Esophagus (tissue), 2 donors: ENCODE data around the gene THAP8. TPM values are rescaled to one million over a fixed set of nuclear protein-coding genes. Genes with fewer than 3 reads are reported as not detected.

ENCODE experiments used
- H3K27ac ChIP-seq, 2 donors: one replicate each; pipeline ENCODE4 v1.5.1; 2013; ENCODE audit warnings: low read depth in 2 of 2, mild to moderate bottlenecking in 2 of 2, inconsistent platforms in 1 of 2, low read length in 1 of 2, moderate library complexity in 1 of 2
- H3K27me3 ChIP-seq, 2 donors: one replicate each; pipeline ENCODE4 v1.6.1; 2013; ENCODE audit warnings: low read length in 2 of 2, control low read depth in 1 of 2, mild to moderate bottlenecking in 1 of 2; ENCODE audit not compliant: insufficient read depth in 2 of 2, control insufficient read depth in 1 of 2
- H3K36me3 ChIP-seq, 2 donors: one replicate each; pipeline ENCODE4 v1.6.1; 2013; ENCODE audit warnings: low read length in 1 of 2; ENCODE audit not compliant: control insufficient read depth in 2 of 2, insufficient read depth in 2 of 2
- H3K4me1 ChIP-seq, 2 donors: one replicate each; pipeline ENCODE4 v1.6.1; 2013; ENCODE audit warnings: low read length in 1 of 2; ENCODE audit not compliant: control insufficient read depth in 2 of 2, insufficient read depth in 2 of 2
- H3K4me3 ChIP-seq, 2 donors: one replicate each; pipeline ENCODE4 v1.5.1; 2013; ENCODE audit warnings: low read length in 2 of 2, mild to moderate bottlenecking in 2 of 2, low read depth in 1 of 2, moderate library complexity in 1 of 2
- H3K9me3 ChIP-seq, 2 donors: one replicate each; pipeline ENCODE4 v1.6.1; 2013; ENCODE audit warnings: mild to moderate bottlenecking in 2 of 2, low read depth in 1 of 2, low read length in 1 of 2, moderate library complexity in 1 of 2; ENCODE audit not compliant: control insufficient read depth in 2 of 2, insufficient read depth in 1 of 2
- WGBS, 2 donors: extraction: QIAGEN DNeasy Blood & Tissue Kit; methylation state at CpG; one replicate each; pipeline ENCODE4 v1.1.7; 2013; 5-methylcytosine and 5-hydroxymethylcytosine counted together
- polyA plus RNA-seq, 2 donors: library from polyadenylated mRNA; stranded (reverse); fragments of 200-250 nt; gene quantifications; one replicate each; pipeline ENCODE4 v1.2.3, GENCODE V29; 2013
- donor health status: healthy with polysubstance abuse.
- donor health status: Bipolar disorder and iron deficiency.

THAP8 gene, protein sequence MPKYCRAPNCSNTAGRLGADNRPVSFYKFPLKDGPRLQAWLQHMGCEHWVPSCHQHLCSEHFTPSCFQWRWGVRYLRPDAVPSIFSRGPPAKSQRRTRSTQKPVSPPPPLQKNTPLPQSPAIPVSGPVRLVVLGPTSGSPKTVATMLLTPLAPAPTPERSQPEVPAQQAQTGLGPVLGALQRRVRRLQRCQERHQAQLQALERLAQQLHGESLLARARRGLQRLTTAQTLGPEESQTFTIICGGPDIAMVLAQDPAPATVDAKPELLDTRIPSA
- 1 to 10 TPM; 3.9 to 4.3 TPM for polyA plus RNA-seq

DNA sequence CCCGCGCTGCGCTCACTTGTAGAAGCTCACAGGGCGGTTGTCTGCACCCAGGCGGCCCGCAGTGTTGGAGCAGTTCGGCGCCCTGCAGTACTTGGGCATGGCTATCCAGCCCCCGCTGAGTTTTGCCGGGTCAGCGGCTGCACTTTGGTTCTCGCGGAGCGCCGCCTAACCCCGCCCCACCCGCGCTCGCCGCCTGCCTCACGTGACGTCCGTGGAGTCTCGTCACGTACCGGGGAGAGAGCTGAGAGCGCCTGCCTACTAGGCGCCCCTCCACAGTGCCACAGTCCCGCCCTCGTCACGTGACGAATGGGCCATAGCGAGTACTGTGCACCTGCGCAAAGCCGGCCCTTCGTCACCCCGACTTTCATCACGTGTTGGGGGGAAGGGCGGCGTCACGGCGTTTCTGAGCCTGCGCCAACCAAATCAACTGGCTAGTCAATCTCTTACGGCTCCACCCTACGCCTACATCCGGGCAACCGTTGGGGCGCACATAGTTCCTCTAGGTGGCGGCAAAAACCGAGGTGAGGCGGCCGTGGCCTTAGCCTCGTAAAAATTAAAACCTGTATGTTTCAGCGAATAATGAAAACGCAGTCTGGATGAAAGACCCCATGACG lies at the start of gene THAP8:
TSS of gene THAP8 (minus strand) at position 167 of the 614 bp plus-strand sequence. CDS start at position 99, 68 bp downstream.
- Histone ChIP-seq H3K4me3 (peak within 1 kb of the TSS; percentile 62 to 63), H3K36me3 (no peaks in the 10 kb centered on the region), H3K27me3 (no peaks in the 10 kb centered on the region), H3K4me1 (peaks cover 0 to 2% of the 10 kb centered on the region in 2 donors), H3K9me3 (no peaks in the 10 kb centered on the region), H3K27ac (peak within 1 kb of the TSS; percentile 97 to 100)
- 0 to 1% methylated on average over 56 of the region's 56 CpGs for WGBS, 2 donors

- WGBS, 2 donors: 94 to 95% methylated on average over 23 to 24 of the region's 24 CpGs
- no peak overlapping the region for H3K4me3 ChIP-seq
- no peak overlapping the region for H3K27ac ChIP-seq
- H3K36me3 ChIP-seq: peaks cover 0 to 4% of the 10 kb centered on the region in 2 donors
- peaks cover 7 to 22% of the 10 kb centered on the region in 2 donors for H3K4me1 ChIP-seq
- no peaks in the 10 kb centered on the region for H3K27me3 ChIP-seq
- H3K9me3 ChIP-seq: peaks cover 0 to 2% of the 10 kb centered on the region in 2 donors
Observed at GRCh38 chr19:36103040-36103626, 49.0 kb upstream of the THAP8 start.

GRCh38 chr19:36101550-36102327 lies 47.7 kb upstream of the THAP8 start:
- peaks cover 0 to 4% of the 10 kb centered on the region in 2 donors for H3K36me3 ChIP-seq
- peak overlapping the region in 1 of 2 donors; percentile 51 for H3K27ac ChIP-seq
- 60 to 76% methylated on average over 26 to 27 of the region's 27 CpGs for WGBS, 2 donors

DNA sequence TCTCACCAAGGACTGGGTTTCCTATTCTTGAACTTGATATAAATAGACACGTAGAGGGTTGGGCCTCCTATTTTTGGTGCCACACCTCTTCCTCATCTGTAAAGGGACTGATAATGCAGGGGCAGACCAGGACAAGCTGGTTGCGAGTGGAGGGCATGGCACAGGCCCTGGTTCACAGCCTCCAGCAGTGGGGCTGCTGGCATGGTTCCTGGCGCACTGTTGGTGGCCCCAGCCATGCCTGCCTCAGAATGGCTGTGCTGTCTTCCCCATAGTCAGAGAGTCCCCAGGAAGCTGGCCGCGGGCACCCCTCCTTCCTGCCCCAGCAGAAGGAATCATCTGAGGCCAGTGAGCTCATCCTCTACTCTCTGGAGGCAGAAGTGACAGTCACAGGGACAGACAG lies 46.4 kb upstream of the THAP8 start:
- 66 to 78% methylated on average over 5 of the region's 5 CpGs for WGBS, 2 donors
- Histone ChIP-seq H3K4me3 (no peak overlapping the region), H3K27ac (peak overlapping the region in 1 of 2 donors; percentile 50), H3K27me3 (no peaks in the 10 kb centered on the region), H3K4me1 (peaks cover 7 to 22% of the 10 kb centered on the region in 2 donors), H3K9me3 (peaks cover 0 to 2% of the 10 kb centered on the region in 2 donors), H3K36me3 (peaks cover 0 to 4% of the 10 kb centered on the region in 2 donors)

More at GRCh38 chr19:36101550-36102327, 47.7 kb upstream of the THAP8 start:
- Histone ChIP-seq H3K27me3 (no peaks in the 10 kb centered on the region), H3K4me3 (no peak overlapping the region), H3K9me3 (peaks cover 0 to 2% of the 10 kb centered on the region in 2 donors), H3K4me1 (peaks cover 7 to 22% of the 10 kb centered on the region in 2 donors)

- Histone ChIP-seq H3K4me1 (peaks cover 4 to 18% of the 10 kb centered on the region in 2 donors), H3K4me3 (no peak overlapping the region), H3K27ac (no peak overlapping the region), H3K9me3 (no peaks in the 10 kb centered on the region), H3K36me3 (no peaks in the 10 kb centered on the region), H3K27me3 (no peaks in the 10 kb centered on the region)
- whole genome bisulfite sequencing, 2 donors: 87% methylated on average over 19 of the region's 19 CpGs
Observed at GRCh38 chr19:36099166-36099785, 45.2 kb upstream of the THAP8 start.

GRCh38 chr19:36097036-36097435 lies 43.0 kb upstream of the THAP8 start:
- Histone ChIP-seq H3K9me3 (no peaks in the 10 kb centered on the region), H3K4me3 (no peak overlapping the region), H3K27me3 (no peaks in the 10 kb centered on the region), H3K27ac (no peak overlapping the region), H3K36me3 (no peaks in the 10 kb centered on the region), H3K4me1 (peaks cover 7 to 14% of the 10 kb centered on the region in 2 donors)
- 83 to 89% methylated on average over 6 of the region's 6 CpGs for WGBS, 2 donors

- Histone ChIP-seq H3K4me1 (peaks cover 0 to 3% of the 10 kb centered on the region in 2 donors), H3K27ac (peak overlapping the region in 1 of 2 donors; percentile 33), H3K27me3 (no peaks in the 10 kb centered on the region), H3K36me3 (no peaks in the 10 kb centered on the region), H3K4me3 (no peak overlapping the region), H3K9me3 (no peaks in the 10 kb centered on the region)
- 56 to 75% methylated on average over 6 of the region's 6 CpGs for WGBS, 2 donors
Observed at GRCh38 chr19:36093687-36094086, 39.6 kb upstream of the THAP8 start.

- Histone ChIP-seq H3K27ac (peak overlapping the region in 1 of 2 donors; percentile 33), H3K27me3 (no peaks in the 10 kb centered on the region), H3K4me1 (peaks cover 0 to 3% of the 10 kb centered on the region in 2 donors), H3K4me3 (no peak overlapping the region), H3K36me3 (no peaks in the 10 kb centered on the region), H3K9me3 (no peaks in the 10 kb centered on the region)
- 71 to 84% methylated on average over 5 of the region's 5 CpGs for WGBS, 2 donors
Observed at GRCh38 chr19:36093146-36093662, 39.1 kb upstream of the THAP8 start.
